Neuronal stem cell (in vitro differentiated cells): ENCODE results near the gene NXN.
"Not testable (repeated sequence)": the region's sequence is repeated elsewhere in the genome, so short reads cannot be mapped to it uniquely, and the experiment has no call there.

Source experiments
- DNase-seq: peaks from one replicate; pipeline ENCODE4 v3.0.0-alpha.2; 2013; ENCODE audit warnings: low spot score
- H2AFZ ChIP-seq: one replicate; pipeline ENCODE4 v1.6.1; 2013; ENCODE audit warnings: mild to moderate bottlenecking, low read length, inconsistent platforms
- H2AK5ac ChIP-seq: 2 replicates; pipeline ENCODE4 v1.6.1; 2013; ENCODE audit warnings: low read depth, mild to moderate bottlenecking, inconsistent platforms, low read length, moderate library complexity, mixed read lengths
- H2BK120ac ChIP-seq: 2 replicates; pipeline ENCODE4 v1.6.1; 2013; ENCODE audit warnings: low read depth, mild to moderate bottlenecking, inconsistent platforms, low read length, moderate library complexity, mixed read lengths
- H2BK12ac ChIP-seq: one replicate; pipeline ENCODE4 v1.6.1; 2013; ENCODE audit warnings: low read length, inconsistent platforms
- H2BK15ac ChIP-seq: 2 replicates; pipeline ENCODE4 v1.6.1; 2013; ENCODE audit warnings: mild to moderate bottlenecking, low read length, inconsistent platforms, mixed read lengths
- H2BK5ac ChIP-seq: one replicate; pipeline ENCODE4 v1.6.1; 2013; ENCODE audit warnings: inconsistent platforms, mild to moderate bottlenecking, low read length, moderate library complexity
- H3K14ac ChIP-seq: one replicate; pipeline ENCODE4 v1.6.1; 2013; ENCODE audit warnings: low read length, inconsistent platforms
- H3K18ac ChIP-seq: 2 replicates; pipeline ENCODE4 v1.6.1; 2013; ENCODE audit warnings: low read length, inconsistent platforms
- H3K23ac ChIP-seq: 2 replicates; pipeline ENCODE4 v1.6.1; 2013; ENCODE audit warnings: low read depth, mild to moderate bottlenecking, mixed read lengths, low read length, inconsistent platforms; ENCODE audit not compliant: poor library complexity
- H3K27ac ChIP-seq: replicated peaks from 3 replicates; pipeline ENCODE4 v1.5.1; 2013; ENCODE audit warnings: low read length, inconsistent platforms
- H3K27me3 ChIP-seq, 3 experiments: 2 replicates each; pipeline ENCODE4 v1.6.1; 2013; ENCODE audit warnings: low read length in 3 of 3, mild to moderate bottlenecking in 2 of 3, inconsistent platforms in 1 of 3, low read depth in 1 of 3, mixed read lengths in 1 of 3, moderate library complexity in 1 of 3; ENCODE audit not compliant: control insufficient read depth in 3 of 3, insufficient read depth in 3 of 3
- H3K36me3 ChIP-seq, 2 donors: replicated peaks in 1 of 2; 2 replicates each; pipeline ENCODE4 v1.6.1; 2013; ENCODE audit warnings: low read length in 2 of 2; ENCODE audit not compliant: control insufficient read depth in 2 of 2, insufficient read depth in 2 of 2
- H3K4ac ChIP-seq: 2 replicates; pipeline ENCODE4 v1.6.1; 2013; ENCODE audit warnings: inconsistent platforms, mild to moderate bottlenecking, low read length, moderate library complexity
- H3K4me1 ChIP-seq, 2 donors: 1 replicate in 1 of 2; 2 replicates in 1 of 2; pipeline ENCODE4 v1.6.1; 2013; ENCODE audit warnings: low read length in 2 of 2, low read depth in 1 of 2; ENCODE audit not compliant: control insufficient read depth in 2 of 2, insufficient read depth in 1 of 2
- H3K4me2 ChIP-seq: one replicate; pipeline ENCODE4 v1.6.1; 2013; ENCODE audit warnings: mild to moderate bottlenecking, low read length, inconsistent platforms; ENCODE audit not compliant: insufficient read depth, poor library complexity, severe bottlenecking
- H3K4me3 ChIP-seq, 2 donors: 2 replicates each; pipeline ENCODE4 v1.5.1; 2013; ENCODE audit warnings: low read length in 2 of 2, mild to moderate bottlenecking in 2 of 2, inconsistent platforms in 1 of 2, moderate library complexity in 1 of 2
- H3K79me1 ChIP-seq: one replicate; pipeline ENCODE4 v1.6.1; 2013; ENCODE audit warnings: low read depth, mild to moderate bottlenecking, inconsistent platforms, low read length, moderate library complexity
- H3K9ac ChIP-seq: one replicate; pipeline ENCODE4 v1.6.1; 2013; ENCODE audit warnings: mild to moderate bottlenecking, low read depth, low read length, inconsistent platforms; ENCODE audit not compliant: poor library complexity
- H3K9me3 ChIP-seq, 2 donors: replicated peaks in 1 of 2; 2 replicates each; pipeline versions ENCODE3 to v1.6.1; 2013; ENCODE audit warnings: low read length in 2 of 2, mild to moderate bottlenecking in 2 of 2, inconsistent platforms in 1 of 2, low read depth in 1 of 2, mixed read lengths in 1 of 2, moderate library complexity in 1 of 2; ENCODE audit not compliant: control insufficient read depth in 2 of 2, insufficient read depth in 1 of 2
- H4K8ac ChIP-seq: one replicate; pipeline ENCODE4 v1.6.1; 2013; ENCODE audit warnings: low read depth, mild to moderate bottlenecking, inconsistent platforms, low read length, moderate library complexity
- H4K91ac ChIP-seq: one replicate; pipeline ENCODE4 v1.6.1; 2013; ENCODE audit warnings: low read length, low read depth, mild to moderate bottlenecking, inconsistent platforms; ENCODE audit not compliant: poor library complexity
- WGBS, 2 donors: extraction: QIAGEN DNeasy Blood & Tissue Kit; methylation state at CpG; one replicate each; pipeline ENCODE4 v1.1.7; 2013; ENCODE audit warnings: missing lambda C conversion rate in 2 of 2, mixed read lengths in 1 of 2; ENCODE audit not compliant: insufficient read length in 2 of 2, insufficient replicate concordance in 1 of 2; ENCODE audit errors: extremely low coverage in 2 of 2; 5-methylcytosine and 5-hydroxymethylcytosine counted together

Gene NXN

GRCh38 chr17:879546-880442 lies 99.8 kb downstream of the NXN start:
- Histone ChIP-seq H3K4me1 (peaks cover 10 to 16% of the 10 kb centered on the region in 2 donors), H4K91ac (no peak overlapping the region), H2AK5ac (no peak overlapping the region), H2BK5ac (no peak overlapping the region), H2BK120ac (no peak overlapping the region), H3K27ac (no peak overlapping the region), H2AFZ (no peak overlapping the region), H3K23ac (no peak overlapping the region), H3K18ac (no peak overlapping the region), H3K4ac (no peak overlapping the region), H3K4me3 (no peak overlapping the region), H4K8ac (no peak overlapping the region), H3K9ac (no peak overlapping the region), H3K4me2 (peak overlapping the region; percentile 3), H2BK12ac (no peak overlapping the region), H3K79me1 (peaks cover 11% of the 10 kb centered on the region), H3K36me3 (peaks cover 0 to 14% of the 10 kb centered on the region in 2 donors), H3K14ac (no peak overlapping the region), H3K27me3 (no peaks in the 10 kb centered on the region), H3K9me3 (peaks cover 0 to 12% of the 10 kb centered on the region in 2 donors), H2BK15ac (no peak overlapping the region)
- no CpG with 5 or more reads among the region's 26 CpGs for WGBS, 2 donors
- peak; percentile 73 for DNase-seq

DNA sequence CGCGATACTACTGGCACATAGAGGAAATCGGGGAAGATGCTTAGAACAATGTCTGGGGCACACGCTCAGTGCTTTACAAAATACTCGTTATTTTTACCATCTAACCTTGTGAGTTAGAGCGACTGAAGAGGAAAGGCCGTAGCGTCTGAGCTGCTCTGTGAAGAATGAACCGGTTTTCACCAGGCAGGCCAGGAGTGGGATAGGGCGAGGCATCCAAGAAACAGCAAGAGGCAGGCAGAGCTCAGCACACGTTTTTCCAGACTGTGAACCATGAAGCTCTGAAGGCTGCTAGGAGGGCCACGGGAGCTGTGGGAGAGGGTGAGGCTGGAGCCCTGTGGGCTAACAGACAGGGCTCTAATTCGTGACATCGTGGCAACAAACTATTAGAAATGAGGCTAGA lies 101.9 kb downstream of the NXN start:
- Histone ChIP-seq H2BK5ac (no peak overlapping the region), H3K18ac (peak overlapping the region; percentile 33), H2BK120ac (no peak overlapping the region), H2BK12ac (no peak overlapping the region), H3K9ac (no peak overlapping the region), H4K8ac (no peak overlapping the region), H3K4me1 (peaks cover under 1 to 8% of the 10 kb centered on the region in 2 donors), H3K36me3 (peaks cover 0 to 26% of the 10 kb centered on the region in 2 donors), H3K27ac (peak overlapping the region; percentile 15), H3K9me3 (peaks cover 2 to 24% of the 10 kb centered on the region in 2 donors), H3K14ac (no peak overlapping the region), H3K4ac (no peak overlapping the region), H2BK15ac (no peak overlapping the region), H3K27me3 (no peaks in the 10 kb centered on the region), H3K4me3 (no peak overlapping the region), H2AK5ac (no peak overlapping the region), H3K4me2 (no peak overlapping the region), H2AFZ (no peak overlapping the region), H4K91ac (no peak overlapping the region), H3K79me1 (peaks cover 11% of the 10 kb centered on the region), H3K23ac (no peak overlapping the region)
- DNase-seq, result no peak
- WGBS, 2 donors, result no CpG with 5 or more reads among the region's 14 CpGs

DNA sequence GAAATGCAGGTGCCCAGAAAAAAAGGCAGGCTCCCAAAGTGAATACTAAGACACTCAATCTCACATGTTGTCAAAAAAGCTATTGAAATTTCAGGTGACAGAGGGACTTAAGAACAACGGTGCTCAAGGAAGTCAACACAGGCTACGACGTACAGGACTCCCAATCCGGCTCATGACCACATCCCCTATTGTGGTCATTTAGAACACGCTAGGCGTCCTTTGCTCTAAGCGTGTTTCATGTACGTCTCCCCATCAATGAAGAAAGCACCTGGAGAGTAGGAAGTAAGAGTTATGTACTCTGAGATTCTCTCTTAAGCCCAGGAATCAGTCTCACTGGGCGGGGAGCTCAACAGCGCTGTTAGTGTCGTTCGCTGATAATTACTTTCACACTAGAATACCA lies 103.3 kb downstream of the NXN start:
- Histone ChIP-seq H2BK12ac (no peak overlapping the region), H3K4me2 (no peak overlapping the region), H2BK5ac (no peak overlapping the region), H3K23ac (no peak overlapping the region), H3K79me1 (peaks cover 10% of the 10 kb centered on the region), H4K91ac (no peak overlapping the region), H3K4me3 (no peak overlapping the region), H2AFZ (no peak overlapping the region), H3K18ac (no peak overlapping the region), H3K27me3 (no peaks in the 10 kb centered on the region), H3K9ac (no peak overlapping the region), H3K4me1 (peaks cover 0 to 6% of the 10 kb centered on the region in 2 donors), H4K8ac (no peak overlapping the region), H3K27ac (no peak overlapping the region), H3K14ac (no peak overlapping the region), H3K9me3 (peaks cover 5 to 29% of the 10 kb centered on the region in 2 donors), H2BK15ac (no peak overlapping the region), H2BK120ac (no peak overlapping the region), H3K36me3 (peaks cover 0 to 25% of the 10 kb centered on the region in 2 donors), H2AK5ac (no peak overlapping the region), H3K4ac (no peak overlapping the region)
- DNase-seq, result no peak
- WGBS, 2 donors, result no CpG with 5 or more reads among the region's 12 CpGs

DNA sequence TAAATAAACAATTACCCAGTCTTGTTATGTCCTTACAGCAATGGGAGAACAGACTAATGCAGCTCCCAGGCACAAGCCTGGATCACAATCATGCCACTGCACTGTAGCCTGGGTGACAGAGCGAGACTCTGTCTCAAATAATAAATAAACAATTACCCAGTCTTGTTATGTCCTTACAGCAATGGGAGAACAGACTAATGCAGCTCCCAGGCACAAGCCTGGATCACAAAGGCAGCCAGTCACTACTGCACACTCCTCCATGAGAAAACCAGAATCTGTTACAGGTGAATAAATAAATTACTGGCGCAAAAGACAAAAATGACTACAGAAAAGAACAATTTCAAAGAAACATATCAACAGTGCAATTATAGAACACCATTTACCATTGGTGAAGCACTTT lies 105.0 kb downstream of the NXN start:
- not testable (repeated sequence) for H3K4ac ChIP-seq, H3K79me1 ChIP-seq, H3K18ac ChIP-seq, H2AK5ac ChIP-seq, H2BK120ac ChIP-seq, H4K8ac ChIP-seq, H3K4me3 ChIP-seq, H2BK12ac ChIP-seq, H2BK5ac ChIP-seq, H3K23ac ChIP-seq, H3K9ac ChIP-seq, H2AFZ ChIP-seq, H3K4me1 ChIP-seq, H3K4me2 ChIP-seq, H4K91ac ChIP-seq, H2BK15ac ChIP-seq, H3K27me3 ChIP-seq, H3K14ac ChIP-seq, H3K27ac ChIP-seq, DNase-seq
- WGBS, 2 donors, result no CpG with 5 or more reads among the region's 2 CpGs
- Histone ChIP-seq H3K9me3 (peaks cover 5 to 24% of the 10 kb centered on the region in 2 donors), H3K36me3 (peaks cover 0 to 24% of the 10 kb centered on the region in 2 donors)
